ENCODE data around the gene FLVCR2. TPM values are rescaled to one million over a fixed set of nuclear protein-coding genes. Genes with fewer than 3 reads are reported as not detected.

FLVCR2 gene
- total and polyA plus RNA-seq, 5 donors from 2014 or later: 4.4 to 7.7 (median 5.4) TPM

DNA sequence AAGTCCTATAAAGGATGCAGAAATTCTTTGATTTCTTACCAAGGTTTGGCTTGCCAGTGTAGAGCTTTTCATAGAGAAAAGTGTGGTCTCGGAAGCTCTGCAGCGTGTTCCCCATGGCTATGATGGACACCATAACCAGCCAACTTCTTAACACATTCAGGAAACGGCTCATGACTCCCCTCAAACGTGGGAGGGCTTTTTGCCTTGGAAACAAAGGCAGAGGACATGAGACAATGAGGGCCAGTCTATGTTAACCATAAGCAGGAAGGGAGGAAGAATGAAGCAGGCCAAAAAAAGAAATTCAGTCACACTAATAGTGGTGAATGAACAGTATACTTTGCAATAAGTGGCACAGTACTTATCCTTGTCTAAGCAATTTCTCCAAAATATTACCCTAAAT lies 78.9 kb downstream of the FLVCR2 start:
- no peak overlapping the region for H3K4me3 ChIP-seq (ENCODE audit: low read depth, low read length)
- peaks cover 20% of the 10 kb centered on the region for H3K4me1 ChIP-seq (ENCODE audit: control insufficient read depth, insufficient read depth, low read length, poor library complexity, severe bottlenecking)
- Mint-ChIP-seq H3K4me3 (peak overlapping the region in 1 of 4 donors; percentile 63), H3K9me3 (no peaks in the 10 kb centered on the region), H3K36me3 (peaks cover 3% of the 10 kb centered on the region), H3K27me3 (no peaks in the 10 kb centered on the region), H3K4me1 (peaks cover 4 to 37% (median 27%) of the 10 kb centered on the region in 4 donors), H3K27ac (peak overlapping the region in 1 of 3 donors; percentile 20)
- ATAC-seq (ENCODE audit: low read depth in 2 of 2) (no peak), DNase-seq (no peak)
- H3K27me3 ChIP-seq (ENCODE audit: control insufficient read depth, insufficient read depth, low read length): no peaks in the 10 kb centered on the region
- H3K27ac ChIP-seq (ENCODE audit: insufficient read depth, low read length, poor library complexity, severe bottlenecking): no peak overlapping the region
- peaks cover 21% of the 10 kb centered on the region for H3K36me3 ChIP-seq (ENCODE audit: control insufficient read depth, insufficient read depth, low read length)
- no peaks in the 10 kb centered on the region for H3K9me3 ChIP-seq (ENCODE audit: control insufficient read depth in 2 of 2, low read length in 2 of 2)

DNA sequence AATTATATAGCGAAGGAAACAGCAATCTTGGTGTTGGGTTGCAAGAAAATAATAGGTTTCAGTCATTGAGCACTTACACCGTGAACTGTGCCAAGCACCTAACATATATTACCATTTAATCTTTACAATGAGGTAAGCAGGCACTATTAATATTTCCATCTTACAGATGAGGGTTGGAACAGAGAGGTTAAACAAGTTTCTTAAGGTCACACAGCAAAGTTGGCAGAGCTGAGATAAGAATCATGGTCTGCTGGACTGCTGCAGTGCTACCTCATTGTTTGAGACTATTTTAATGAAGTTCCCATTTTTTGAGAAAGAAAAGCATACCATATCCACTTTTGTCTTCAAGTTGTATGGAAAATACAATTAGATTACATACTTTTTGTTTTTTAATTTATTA lies 80.5 kb downstream of the FLVCR2 start:
- no peak overlapping the region for H3K4me3 ChIP-seq (ENCODE audit: low read depth, low read length)
- no peaks in the 10 kb centered on the region for H3K27me3 ChIP-seq (ENCODE audit: control insufficient read depth, insufficient read depth, low read length)
- H3K9me3 ChIP-seq (ENCODE audit: control insufficient read depth in 2 of 2, low read length in 2 of 2): no peaks in the 10 kb centered on the region
- Mint-ChIP-seq H3K27me3 (no peaks in the 10 kb centered on the region), H3K36me3 (peaks cover 4% of the 10 kb centered on the region), H3K9me3 (no peaks in the 10 kb centered on the region), H3K4me1 (peaks cover 4 to 35% (median 31%) of the 10 kb centered on the region in 4 donors), H3K27ac (peak overlapping the region in 2 of 3 donors; percentile 44 to 85), H3K4me3 (peak overlapping the region in 1 of 4 donors; percentile 9)
- no peak for ATAC-seq (ENCODE audit: low read depth in 2 of 2)
- H3K36me3 ChIP-seq (ENCODE audit: control insufficient read depth, insufficient read depth, low read length): peaks cover 18% of the 10 kb centered on the region
- DNase-seq: no peak
- no peak overlapping the region for H3K27ac ChIP-seq (ENCODE audit: insufficient read depth, low read length, poor library complexity, severe bottlenecking)
- H3K4me1 ChIP-seq (ENCODE audit: control insufficient read depth, insufficient read depth, low read length, poor library complexity, severe bottlenecking): peaks cover 20% of the 10 kb centered on the region

DNA sequence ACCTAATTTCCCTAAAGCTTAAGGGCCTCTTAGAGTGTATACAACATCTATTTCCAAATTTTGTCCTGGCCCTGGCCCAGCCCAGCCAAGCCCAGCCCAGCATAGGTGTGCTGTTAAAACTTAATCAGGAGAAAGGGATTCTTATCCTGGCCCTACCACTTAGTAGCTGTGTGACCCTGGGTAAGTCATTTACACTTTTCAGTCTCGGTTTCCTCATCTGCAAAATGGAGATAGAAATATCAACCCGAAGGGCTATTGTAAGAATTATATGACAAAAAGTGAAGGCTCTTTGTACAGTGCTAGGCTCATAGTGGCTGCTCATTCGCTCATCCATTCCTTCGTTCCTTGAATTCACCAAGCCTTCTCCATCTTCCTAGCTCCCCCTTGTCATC lies 81.8 kb downstream of the FLVCR2 start:
- Histone ChIP-seq H3K36me3 (ENCODE audit: control insufficient read depth, insufficient read depth, low read length) (peaks cover 22% of the 10 kb centered on the region), H3K27me3 (ENCODE audit: control insufficient read depth, insufficient read depth, low read length) (no peaks in the 10 kb centered on the region), H3K4me3 (ENCODE audit: low read depth, low read length) (peak overlapping the region; percentile 97), H3K9me3 (ENCODE audit: control insufficient read depth in 2 of 2, low read length in 2 of 2) (no peaks in the 10 kb centered on the region), H3K4me1 (ENCODE audit: control insufficient read depth, insufficient read depth, low read length, poor library complexity, severe bottlenecking) (peaks cover 20% of the 10 kb centered on the region), H3K27ac (ENCODE audit: insufficient read depth, low read length, poor library complexity, severe bottlenecking) (peak overlapping the region; percentile 94)
- Mint-ChIP-seq H3K36me3 (peaks cover 3% of the 10 kb centered on the region), H3K9me3 (no peaks in the 10 kb centered on the region), H3K4me3 (peak overlapping the region; percentile 84 to 98 (median 96)), H3K4me1 (peaks cover 0 to 33% (median 26%) of the 10 kb centered on the region in 4 donors), H3K27ac (peak overlapping the region; percentile 87 to 98 (median 96)), H3K27me3 (no peaks in the 10 kb centered on the region)
- DNase-seq: no peak
- no peak for ATAC-seq (ENCODE audit: low read depth in 2 of 2)

DNA sequence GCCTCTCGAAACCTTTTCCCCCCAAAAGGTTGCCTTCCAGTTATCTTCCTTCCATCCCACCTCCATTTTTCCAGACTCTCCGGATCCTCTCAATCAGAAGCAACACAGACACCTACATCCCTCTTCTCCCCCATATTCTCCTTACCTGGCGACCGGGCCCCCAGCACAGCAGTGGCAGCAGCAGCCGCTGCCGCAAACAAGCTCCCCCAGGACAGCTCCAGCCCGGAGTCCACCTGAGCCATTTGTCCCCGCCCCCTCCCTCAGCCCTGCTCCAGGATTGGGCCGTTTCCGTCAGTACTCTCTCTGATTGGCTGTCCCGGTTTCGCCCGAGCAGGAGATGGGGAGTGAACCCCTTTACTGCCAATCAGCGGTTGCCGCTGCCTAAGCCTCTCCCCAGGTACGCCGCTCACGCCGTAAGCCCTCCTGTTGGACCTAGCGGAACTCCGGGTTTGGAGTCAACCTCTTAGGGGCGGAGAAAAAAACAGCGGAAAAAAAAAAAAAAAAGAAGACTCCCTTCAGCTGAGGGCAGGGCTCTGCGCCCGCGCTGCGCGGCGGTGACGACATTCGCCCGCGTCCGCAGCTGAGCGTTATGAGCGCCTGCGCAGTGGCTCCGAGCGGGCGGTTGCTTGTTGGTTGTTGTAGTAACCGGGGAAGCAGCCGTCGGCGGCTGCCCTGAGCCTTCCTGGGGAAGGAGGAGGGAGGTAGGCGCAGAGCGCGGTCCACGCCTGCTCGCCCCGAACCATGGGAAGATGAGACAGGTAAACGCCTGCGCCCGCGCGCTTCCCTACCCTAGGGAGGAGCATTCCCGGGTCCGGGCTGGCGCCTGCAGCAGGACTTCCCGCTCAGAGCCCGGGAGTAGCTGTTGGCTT lies 82.4 kb downstream of the FLVCR2 start, which contains the start of the genes ERG28 and TTLL5:
ERG28 (minus strand) TSS at position 247 of the 869 bp plus-strand sequence. CDS start 3,374 bp downstream, outside the sequence.
TTLL5 (plus strand) TSS at position 617 of the 869 bp plus-strand sequence. CDS start 1,904 bp downstream, outside the sequence.
- H3K36me3 Mint-ChIP-seq: peaks cover 3% of the 10 kb centered on the region
- Histone ChIP-seq H3K9me3 (ENCODE audit: control insufficient read depth in 2 of 2, low read length in 2 of 2) (no peaks in the 10 kb centered on the region), H3K27ac (ENCODE audit: insufficient read depth, low read length, poor library complexity, severe bottlenecking) (peak within 1 kb of the TSS; percentile 94), H3K4me3 (ENCODE audit: low read depth, low read length) (peak within 1 kb of the TSS; percentile 97), H3K4me1 (ENCODE audit: control insufficient read depth, insufficient read depth, low read length, poor library complexity, severe bottlenecking) (peaks cover 20% of the 10 kb centered on the region), H3K27me3 (ENCODE audit: control insufficient read depth, insufficient read depth, low read length) (no peaks in the 10 kb centered on the region), H3K36me3 (ENCODE audit: control insufficient read depth, insufficient read depth, low read length) (peaks cover 21% of the 10 kb centered on the region)
- ATAC-seq (ENCODE audit: low read depth in 2 of 2): peak; percentile 96 to 97
- no peaks in the 10 kb centered on the region for H3K27me3 Mint-ChIP-seq
- H3K9me3 Mint-ChIP-seq: no peaks in the 10 kb centered on the region
- peak; percentile 96 to 99 (median 97) for DNase-seq
- peak within 1 kb of the TSS; percentile 87 to 98 (median 96) for H3K27ac Mint-ChIP-seq
- H3K4me3 Mint-ChIP-seq: peak within 1 kb of the TSS; percentile 84 to 98 (median 96)
- H3K4me1 Mint-ChIP-seq: peaks cover 0 to 33% (median 26%) of the 10 kb centered on the region in 4 donors

DNA sequence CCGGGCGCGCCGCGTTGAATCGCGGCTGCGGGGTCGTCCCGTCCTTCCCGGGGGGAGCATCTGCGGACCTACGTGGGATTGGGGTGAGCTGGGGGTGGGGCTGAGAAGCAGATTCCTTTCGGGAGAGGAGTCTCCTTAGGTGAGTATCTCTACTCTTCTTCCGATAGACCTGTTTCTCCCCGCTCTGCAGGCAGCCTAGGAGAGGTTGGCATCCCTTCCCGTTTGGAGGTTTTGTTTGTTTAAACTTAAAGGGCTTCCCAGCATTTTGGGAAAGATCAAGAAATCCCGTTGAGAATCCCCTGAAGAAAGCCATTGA lies 83.0 kb downstream of the FLVCR2 start:
- no peaks in the 10 kb centered on the region for H3K27me3 ChIP-seq (ENCODE audit: control insufficient read depth, insufficient read depth, low read length)
- peak overlapping the region; percentile 87 to 98 (median 96) for H3K27ac Mint-ChIP-seq
- H3K36me3 Mint-ChIP-seq: peaks cover 3% of the 10 kb centered on the region
- H3K4me1 ChIP-seq (ENCODE audit: control insufficient read depth, insufficient read depth, low read length, poor library complexity, severe bottlenecking): peaks cover 20% of the 10 kb centered on the region
- peak overlapping the region; percentile 94 for H3K27ac ChIP-seq (ENCODE audit: insufficient read depth, low read length, poor library complexity, severe bottlenecking)
- no peak for ATAC-seq (ENCODE audit: low read depth in 2 of 2)
- H3K9me3 ChIP-seq (ENCODE audit: control insufficient read depth in 2 of 2, low read length in 2 of 2): no peaks in the 10 kb centered on the region
- H3K36me3 ChIP-seq (ENCODE audit: control insufficient read depth, insufficient read depth, low read length): peaks cover 16% of the 10 kb centered on the region
- H3K9me3 Mint-ChIP-seq: no peaks in the 10 kb centered on the region
- no peaks in the 10 kb centered on the region for H3K27me3 Mint-ChIP-seq
- DNase-seq: no peak
- peak overlapping the region; percentile 84 to 98 (median 96) for H3K4me3 Mint-ChIP-seq
- H3K4me1 Mint-ChIP-seq: peaks cover 0 to 34% (median 28%) of the 10 kb centered on the region in 4 donors
- peak overlapping the region; percentile 97 for H3K4me3 ChIP-seq (ENCODE audit: low read depth, low read length)

DNA sequence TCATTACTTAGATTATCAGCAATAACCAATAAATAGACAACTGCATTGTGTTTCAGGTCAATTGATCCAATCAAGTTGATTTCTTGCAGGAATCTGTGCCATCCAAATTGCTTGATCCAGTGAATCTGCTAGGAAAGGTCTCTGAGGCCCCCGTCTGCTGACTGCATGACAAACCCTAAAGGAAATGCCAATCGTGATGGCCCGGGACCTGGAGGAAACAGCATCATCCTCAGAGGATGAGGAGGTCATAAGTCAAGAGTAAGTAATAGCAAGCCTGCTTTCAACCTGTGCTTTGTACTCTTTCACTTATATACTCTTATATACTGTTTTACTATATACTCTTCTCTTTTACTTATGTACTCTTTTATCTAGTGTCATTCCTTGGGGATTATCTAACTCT lies 84.5 kb downstream of the FLVCR2 start:
- H3K4me1 Mint-ChIP-seq: peaks cover 0 to 36% (median 28%) of the 10 kb centered on the region in 4 donors
- Histone ChIP-seq H3K4me3 (ENCODE audit: low read depth, low read length) (no peak overlapping the region), H3K36me3 (ENCODE audit: control insufficient read depth, insufficient read depth, low read length) (peaks cover 8% of the 10 kb centered on the region), H3K4me1 (ENCODE audit: control insufficient read depth, insufficient read depth, low read length, poor library complexity, severe bottlenecking) (peaks cover 20% of the 10 kb centered on the region), H3K9me3 (ENCODE audit: control insufficient read depth in 2 of 2, low read length in 2 of 2) (no peaks in the 10 kb centered on the region), H3K27me3 (ENCODE audit: control insufficient read depth, insufficient read depth, low read length) (no peaks in the 10 kb centered on the region), H3K27ac (ENCODE audit: insufficient read depth, low read length, poor library complexity, severe bottlenecking) (no peak overlapping the region)
- H3K27me3 Mint-ChIP-seq: no peaks in the 10 kb centered on the region
- peak overlapping the region in 2 of 3 donors; percentile 32 to 59 for H3K27ac Mint-ChIP-seq
- ATAC-seq (ENCODE audit: low read depth in 2 of 2) (no peak), DNase-seq (no peak)
- H3K36me3 Mint-ChIP-seq: peaks cover 3% of the 10 kb centered on the region
- H3K9me3 Mint-ChIP-seq: peaks cover 0 to 1% (median 0%) of the 10 kb centered on the region in 7 donors
- peak overlapping the region; percentile 48 to 97 (median 64) for H3K4me3 Mint-ChIP-seq

DNA sequence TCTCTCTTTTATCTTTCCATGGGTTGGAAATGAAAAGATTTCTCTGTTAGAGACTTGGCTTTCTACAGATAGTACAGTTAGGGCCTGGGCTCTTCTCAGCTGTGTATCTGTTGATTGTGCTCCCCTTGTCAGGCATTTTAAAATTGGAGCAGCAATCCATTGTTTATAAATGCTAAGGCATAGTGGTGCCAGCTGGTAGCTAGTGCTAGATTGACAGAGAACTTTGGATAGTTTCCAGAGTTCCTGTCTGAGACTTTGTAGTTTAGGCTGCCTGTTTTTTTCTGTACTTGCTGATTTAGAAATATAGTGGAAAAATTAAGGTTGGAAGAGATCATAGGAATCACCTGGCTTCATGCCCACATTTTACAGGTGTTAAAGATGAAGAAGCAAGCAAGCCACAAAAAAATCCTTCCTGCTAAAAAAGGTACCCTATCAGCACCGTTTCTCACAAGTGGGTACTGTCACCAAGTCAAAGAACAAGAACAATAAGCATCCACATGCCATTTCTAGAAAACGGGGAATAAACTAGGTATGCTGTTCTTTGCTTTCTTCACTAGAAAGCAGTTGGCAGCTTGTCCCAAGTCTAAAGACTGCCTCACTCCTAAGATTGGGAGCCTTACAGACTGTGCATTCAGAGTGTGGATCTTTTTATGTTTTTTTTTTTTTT lies 88.8 kb downstream of the FLVCR2 start:
- H3K27me3 Mint-ChIP-seq: no peaks in the 10 kb centered on the region
- peaks cover 0 to 2% (median 0%) of the 10 kb centered on the region in 7 donors for H3K9me3 Mint-ChIP-seq
- ATAC-seq (ENCODE audit: low read depth in 2 of 2): no peak
- Histone ChIP-seq H3K9me3 (ENCODE audit: control insufficient read depth in 2 of 2, low read length in 2 of 2) (no peaks in the 10 kb centered on the region), H3K4me1 (ENCODE audit: control insufficient read depth, insufficient read depth, low read length, poor library complexity, severe bottlenecking) (no peaks in the 10 kb centered on the region), H3K27me3 (ENCODE audit: control insufficient read depth, insufficient read depth, low read length) (no peaks in the 10 kb centered on the region), H3K27ac (ENCODE audit: insufficient read depth, low read length, poor library complexity, severe bottlenecking) (no peak overlapping the region), H3K36me3 (ENCODE audit: control insufficient read depth, insufficient read depth, low read length) (peaks cover 26% of the 10 kb centered on the region), H3K4me3 (ENCODE audit: low read depth, low read length) (no peak overlapping the region)
- no peak overlapping the region for H3K4me3 Mint-ChIP-seq
- H3K27ac Mint-ChIP-seq: no peak overlapping the region
- H3K4me1 Mint-ChIP-seq: peaks cover 0 to 20% (median 4%) of the 10 kb centered on the region in 4 donors
- no peak for DNase-seq
- peaks cover 29% of the 10 kb centered on the region for H3K36me3 Mint-ChIP-seq
